Right atrium auricular region (tissue), 2 donors: ENCODE data around the gene GTF2IRD1. TPM values are rescaled to one million over a fixed set of nuclear protein-coding genes. Genes with fewer than 3 reads are reported as not detected.
A peak's percentile ranks its signal among the peaks of the same experiment; 100 is the strongest.
"Not testable (repeated sequence)": the region's sequence is repeated elsewhere in the genome, so short reads cannot be mapped to it uniquely, and the experiment has no call there.

Experiments used
- DNase-seq: peaks from one replicate; pipeline ENCODE4 v3.0.0-alpha.2; 2019; ENCODE audit warnings: low spot score
- H3K27ac ChIP-seq, 2 donors: fragments of 200-600 bp; sonication (generic); 1 replicate in 1 of 2; 2 replicates in 1 of 2; pipeline ENCODE4 v1.5.1; 2016 to 2019
- H3K27me3 ChIP-seq, 2 donors: fragments of 200-600 bp; sonication (generic); one replicate each; pipeline versions ENCODE4 v1.5.1 to v1.6.0; 2017 to 2019
- H3K36me3 ChIP-seq: fragments of 200-600 bp; sonication (generic); one replicate; pipeline ENCODE4 v1.5.1; 2016
- H3K4me1 ChIP-seq, 2 donors: fragments of 200-600 bp; sonication (generic); one replicate each; pipeline versions ENCODE4 v1.5.1 to v1.6.0; 2017 to 2019
- H3K4me3 ChIP-seq, 2 donors: fragments of 200-600 bp; sonication (generic); 1 replicate in 1 of 2; 2 replicates in 1 of 2; pipeline ENCODE4 v1.5.1; 2017 to 2019; ENCODE audit warnings: mild to moderate bottlenecking in 1 of 2, moderate library complexity in 1 of 2
- H3K9me3 ChIP-seq, 2 donors: fragments of 200-600 bp; sonication (generic); one replicate each; pipeline ENCODE4 v1.5.1; 2019
- CTCF ChIP-seq, 2 donors: fragments of 200-600 bp; sonication (generic); IDR thresholded peaks; one replicate each; pipeline ENCODE4 v1.5.1; 2019; ENCODE audit warnings: antibody characterized with exemption in 2 of 2
- total RNA-seq, 2 donors: library from RNA; depleted of rRNA; stranded (reverse); fragments of >200 nt; gene quantifications; one replicate each; pipeline ENCODE4 v1.1.0, GENCODE V29; 2016

The GTF2IRD1 gene
- total RNA-seq, 2 donors from 2014 or later: 15.6 to 16.5 TPM

GRCh38 chr7:74637745-74638144, 184.0 kb downstream of the GTF2IRD1 start:
- peaks cover 0 to 13% of the 10 kb centered on the region in 2 donors for H3K4me1 ChIP-seq
- DNase-seq: no peak
- no peak overlapping the region for H3K27ac ChIP-seq
- no peak for TF ChIP-seq CTCF (IDR thresholded peaks at IDR 0.05)
- no peaks in the 10 kb centered on the region for H3K9me3 ChIP-seq
- H3K36me3 ChIP-seq: no peaks in the 10 kb centered on the region
- no peak overlapping the region for H3K4me3 ChIP-seq
- H3K27me3 ChIP-seq: no peaks in the 10 kb centered on the region

- H3K27me3 ChIP-seq, H3K4me1 ChIP-seq, H3K9me3 ChIP-seq, H3K36me3 ChIP-seq: not testable (repeated sequence)
- peak; percentile 64 for DNase-seq
- Histone ChIP-seq H3K4me3 (peak overlapping the region; percentile 21 to 32), H3K27ac (peak overlapping the region; percentile 41 to 78)
Measured at GRCh38 chr7:74650055-74650454, 196.3 kb downstream of the GTF2IRD1 start.

GRCh38 chr7:74650493-74651132, 196.9 kb downstream of the GTF2IRD1 start:
- not testable (repeated sequence) for H3K9me3 ChIP-seq, H3K4me1 ChIP-seq, DNase-seq, H3K36me3 ChIP-seq, H3K4me3 ChIP-seq, H3K27me3 ChIP-seq
- peak overlapping the region; percentile 22 to 78 for H3K27ac ChIP-seq

GRCh38 chr7:74651133-74651504, 197.4 kb downstream of the GTF2IRD1 start:
- H3K9me3 ChIP-seq, H3K4me3 ChIP-seq, DNase-seq, H3K27me3 ChIP-seq, H3K36me3 ChIP-seq, H3K27ac ChIP-seq: not testable (repeated sequence)
- H3K4me1 ChIP-seq: peaks cover 0 to 14% of the 10 kb centered on the region in 2 donors

Other genes with a start within 250 kb of the GTF2IRD1 start
- gene LAT2, start 243.9 kb upstream of the GTF2IRD1 start, total RNA-seq: 1 to 10 TPM; 1.4 to 6.1 TPM
- 1 to 10 TPM; 6.0 to 8.5 TPM for gene RFC2, start 199.5 kb upstream of the GTF2IRD1 start, total RNA-seq
- gene CLIP2, start 164.5 kb upstream of the GTF2IRD1 start, total RNA-seq: 10 to 100 TPM in 1 of 2 donors, 1 to 10 TPM in 1; 9.5 to 12.1 TPM
- gene GTF2I, start 203.8 kb downstream of the GTF2IRD1 start, total RNA-seq: 100 to 1,000 TPM in 1 of 2 donors, 10 to 100 TPM in 1; 74.3 to 107 TPM